LHCN-M2 (cell line): Measurements from ENCODE around the gene CAMSAP3. TPM values are rescaled to one million over a fixed set of nuclear protein-coding genes. Genes with fewer than 3 reads are reported as not detected.

Experiments used
- DNase-seq: peaks from one replicate; pipeline ENCODE4 v3.0.0-alpha.2; 2012; ENCODE audit warnings: low read depth
- total RNA-seq: library from RNA; depleted of rRNA; stranded (reverse); fragments of >200 nt; gene quantifications from 2 replicates; pipeline ENCODE4 v1.2.3, GENCODE V29; 2014

The CAMSAP3 gene
- total RNA-seq, 1 experiment from 2014 or later, result not detected

DNA sequence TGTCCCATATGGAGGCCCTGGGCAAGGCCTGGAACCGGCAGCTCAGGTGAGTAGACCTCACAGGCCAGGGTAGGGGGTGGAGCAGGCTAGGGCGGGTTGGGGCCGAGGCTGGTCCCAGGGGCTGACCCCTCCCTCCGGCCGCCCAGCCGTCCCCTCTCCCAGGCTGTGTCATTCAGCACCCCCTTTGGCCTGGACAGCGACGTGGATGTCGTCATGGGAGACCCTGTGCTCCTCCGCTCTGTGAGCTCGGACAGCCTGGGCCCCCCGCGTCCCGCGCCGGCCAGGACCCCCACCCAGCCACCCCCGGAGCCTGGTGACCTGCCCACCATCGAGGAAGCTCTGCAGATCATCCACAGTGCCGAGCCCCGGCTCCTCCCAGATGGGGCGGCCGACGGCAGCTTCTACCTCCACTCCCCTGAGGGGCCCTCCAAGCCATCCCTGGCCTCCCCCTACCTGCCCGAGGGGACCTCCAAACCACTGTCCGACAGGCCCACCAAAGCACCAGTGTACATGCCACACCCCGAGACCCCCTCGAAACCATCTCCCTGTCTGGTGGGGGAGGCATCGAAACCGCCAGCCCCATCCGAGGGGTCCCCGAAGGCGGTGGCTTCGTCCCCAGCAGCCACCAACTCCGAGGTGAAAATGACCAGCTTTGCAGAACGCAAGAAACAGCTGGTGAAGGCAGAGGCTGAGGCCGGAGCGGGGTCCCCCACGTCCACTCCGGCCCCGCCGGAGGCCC is 16.0 kb downstream of the CAMSAP3 start:
- DNase-seq, result no peak

GRCh38 chr19:7612282-7613274 is 16.9 kb downstream of the CAMSAP3 start:
- no peak for DNase-seq

DNA sequence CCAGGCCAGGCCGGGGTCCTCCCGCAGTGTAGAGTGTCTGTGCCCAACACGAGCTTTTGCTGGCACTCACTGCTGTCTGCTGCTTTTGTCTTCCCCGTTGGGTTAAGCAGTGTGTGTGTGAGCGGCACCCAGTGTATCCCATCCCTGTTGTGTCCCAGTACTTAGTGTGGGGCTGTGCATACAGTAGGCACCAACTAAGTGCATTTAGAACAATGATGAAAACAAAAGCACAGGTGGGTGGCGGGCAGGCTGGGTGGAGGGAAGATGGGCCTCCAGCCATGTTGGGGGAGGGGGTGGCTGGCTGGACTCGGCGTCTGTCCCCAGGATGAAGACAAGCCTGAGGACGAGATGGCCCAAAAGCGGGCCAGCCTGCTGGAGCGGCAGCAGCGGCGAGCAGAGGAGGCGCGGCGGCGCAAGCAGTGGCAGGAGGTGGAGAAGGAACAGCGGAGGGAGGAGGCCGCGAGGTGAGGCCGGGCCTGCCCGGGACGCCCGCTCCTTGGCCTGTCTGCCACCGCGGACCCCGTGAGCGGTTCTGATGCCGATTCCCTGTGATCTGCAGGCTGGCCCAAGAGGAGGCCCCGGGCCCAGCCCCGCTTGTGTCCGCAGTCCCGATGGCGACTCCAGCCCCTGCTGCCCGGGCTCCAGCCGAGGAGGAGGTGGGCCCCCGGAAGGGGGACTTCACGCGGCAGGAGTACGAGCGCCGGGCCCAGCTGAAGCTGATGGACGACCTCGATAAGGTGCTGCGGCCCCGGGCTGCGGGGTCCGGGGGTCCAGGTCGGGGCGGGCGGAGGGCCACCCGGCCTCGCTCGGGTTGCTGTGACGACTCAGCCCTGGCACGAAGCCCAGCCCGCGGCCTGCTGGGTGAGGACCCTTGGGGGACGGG is 19.4 kb downstream of the CAMSAP3 start:
- DNase-seq, result no peak

- DNase-seq, result no peak
Measured at GRCh38 chr19:7617172-7617571, 21.5 kb downstream of the CAMSAP3 start.

GRCh38 chr19:7617735-7618134 is 22.1 kb downstream of the CAMSAP3 start:
- DNase-seq, result no peak

- no peak for DNase-seq
Measured at GRCh38 chr19:7618348-7618747, 22.7 kb downstream of the CAMSAP3 start.

DNA sequence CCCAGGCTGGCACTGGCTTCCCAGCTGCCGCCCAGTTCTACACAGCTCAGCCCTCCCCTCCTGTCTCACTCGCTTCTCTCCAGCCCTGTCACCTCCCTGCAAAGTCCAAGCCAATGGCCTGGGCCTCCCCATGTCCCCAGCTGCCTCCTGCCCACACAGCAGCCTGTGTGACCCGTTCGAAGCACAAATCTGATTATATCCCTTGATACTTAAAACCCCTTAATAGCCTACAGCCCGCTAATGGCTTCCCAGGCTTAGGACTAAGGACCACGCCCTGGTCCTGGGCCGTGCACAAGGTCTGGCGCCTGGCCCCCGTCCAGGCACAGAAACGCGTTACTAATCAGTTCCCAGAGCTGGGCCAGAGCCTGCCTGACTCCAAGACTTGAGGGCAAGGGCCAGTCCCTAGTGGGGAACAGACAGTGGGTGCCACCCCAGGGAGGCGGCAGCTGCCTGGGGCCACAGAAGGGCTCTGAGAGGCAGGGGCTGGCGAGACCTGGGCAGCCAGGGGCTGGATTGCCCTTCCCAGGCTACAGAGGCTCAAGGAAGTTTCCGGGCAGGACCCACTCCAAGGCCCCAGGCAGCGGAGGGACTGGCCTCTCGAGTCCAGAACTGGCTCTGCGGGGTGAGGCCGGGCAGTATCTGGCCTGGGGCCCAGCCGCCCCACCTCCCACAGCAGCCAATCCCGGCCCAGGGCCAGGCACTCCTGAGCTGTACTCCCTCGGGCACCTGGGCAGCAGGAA is 23.3 kb downstream of the CAMSAP3 start:
- DNase-seq, result no peak

DNA sequence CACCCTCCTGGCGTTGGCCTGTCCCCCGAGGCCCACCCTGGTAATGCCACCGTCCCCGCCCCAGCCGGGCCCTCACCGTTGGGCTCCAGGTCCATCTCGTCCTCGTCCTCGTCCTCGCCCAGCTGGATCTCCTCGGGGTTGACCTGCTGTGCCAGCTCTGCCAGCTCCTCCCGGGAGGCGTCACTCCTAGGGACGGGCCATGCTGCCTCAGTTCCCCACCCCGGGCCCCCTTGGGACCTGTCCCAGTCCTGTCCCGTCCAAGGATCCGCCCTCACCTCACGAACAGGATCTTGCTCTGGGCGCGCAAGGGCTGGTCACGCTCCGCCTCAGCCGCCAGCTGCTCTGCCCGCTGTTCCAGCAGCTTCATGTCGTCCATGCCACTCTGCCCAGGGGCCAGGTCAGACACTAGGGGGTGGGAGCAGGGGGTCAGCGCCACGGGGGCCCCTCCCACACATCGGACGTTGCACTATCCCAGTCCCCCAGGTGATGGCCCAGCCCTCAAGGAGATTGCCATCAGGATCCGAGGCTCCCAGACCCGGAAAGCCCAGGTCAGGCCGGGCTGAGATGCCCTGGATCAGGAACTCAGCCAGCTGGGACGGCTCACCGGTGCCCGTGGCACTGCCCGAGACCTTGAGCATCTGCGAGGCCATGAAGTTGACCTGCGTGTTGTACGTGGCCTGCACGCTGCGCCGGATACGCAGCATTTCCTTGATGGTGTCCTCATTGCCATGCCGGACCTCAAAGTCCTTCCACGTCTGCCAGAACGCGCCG is 24.2 kb downstream of the CAMSAP3 start:
- no peak for DNase-seq

GRCh38 chr19:7620442-7621412 is 25.1 kb downstream of the CAMSAP3 start:
- no peak for DNase-seq

DNA sequence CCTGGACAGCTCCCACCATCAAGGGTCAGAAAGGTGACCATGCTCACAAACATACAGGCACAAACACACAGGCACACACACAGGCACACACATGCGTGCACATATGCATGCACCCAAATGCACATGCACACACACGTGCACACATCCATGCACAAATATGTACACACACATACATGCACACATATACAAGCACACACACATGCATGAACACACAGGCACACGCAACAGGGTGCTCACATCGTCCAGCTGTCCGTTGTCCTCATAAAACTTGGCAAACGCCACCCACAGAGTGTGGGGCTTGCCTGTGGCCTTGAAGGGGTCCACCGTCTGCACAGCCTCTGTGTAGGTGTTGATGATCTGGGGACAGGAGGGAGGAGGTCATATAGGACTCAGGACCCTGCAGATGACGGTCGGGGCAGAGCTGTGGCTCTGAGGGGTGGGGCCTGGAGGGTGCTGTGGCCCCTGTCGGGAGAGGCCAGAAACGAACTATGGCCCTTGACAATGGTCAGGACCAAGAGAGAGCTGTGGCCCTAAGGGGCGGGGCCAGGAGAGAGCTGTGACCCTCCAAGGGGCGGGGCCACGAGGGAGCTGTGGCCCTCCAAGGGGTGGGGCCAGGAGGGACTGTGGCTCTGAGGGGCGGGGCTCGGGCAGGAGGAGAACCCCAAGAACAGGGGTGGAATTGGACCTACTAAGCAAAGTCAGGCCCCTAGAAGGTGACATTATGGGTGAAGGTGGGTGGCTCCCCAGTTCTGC is 27.4 kb downstream of the CAMSAP3 start:
- no peak for DNase-seq

GRCh38 chr19:7623725-7624603 is 28.3 kb downstream of the CAMSAP3 start:
- no peak for DNase-seq

- no peak for DNase-seq
Measured at GRCh38 chr19:7624810-7625209, 29.1 kb downstream of the CAMSAP3 start.

GRCh38 chr19:7625763-7626372 is 30.2 kb downstream of the CAMSAP3 start:
- DNase-seq, result no peak

- no peak for DNase-seq
Measured at GRCh38 chr19:7627166-7627565, 31.5 kb downstream of the CAMSAP3 start.

GRCh38 chr19:7628589-7629311 is 33.1 kb downstream of the CAMSAP3 start:
- no peak for DNase-seq
